DOHH2 (cell line): Measurements from ENCODE around the gene VPS13A.

ENCODE experiments used
- H3F3A ChIP-seq: fragments of 200-600 bp; sonication (generic), shearing (Covaris generic); 2 replicates; pipeline ENCODE4 v1.6.0; 2016; ENCODE audit warnings: antibody characterized with exemption, mild to moderate bottlenecking; ENCODE audit not compliant: control insufficient read depth, insufficient read depth
- H3K27ac ChIP-seq: fragments of 200-600 bp; sonication (generic); 2 replicates; pipeline ENCODE4 v1.5.1; 2014; ENCODE audit warnings: low read depth, mild to moderate bottlenecking, low read length, moderate library complexity
- H3K27me3 ChIP-seq: fragments of 200-600 bp; sonication (generic); 2 replicates; pipeline ENCODE4 v1.6.1; 2014; ENCODE audit warnings: mild to moderate bottlenecking, low read length, mixed read lengths; ENCODE audit not compliant: control insufficient read depth
- H3K36me3 ChIP-seq: fragments of 200-600 bp; sonication (generic); 2 replicates; pipeline ENCODE4 v1.6.1; 2014; ENCODE audit warnings: mild to moderate bottlenecking, low read length, moderate library complexity, mixed read lengths; ENCODE audit not compliant: control insufficient read depth
- H3K4me1 ChIP-seq: fragments of 200-600 bp; sonication (generic); 2 replicates; pipeline ENCODE4 v1.6.1; 2014; ENCODE audit warnings: mild to moderate bottlenecking, low read length, mixed read lengths; ENCODE audit not compliant: control insufficient read depth
- H3K4me2 ChIP-seq: fragments of 200-600 bp; sonication (generic); 2 replicates; pipeline ENCODE4 v1.6.0; 2014; ENCODE audit warnings: mild to moderate bottlenecking, low read length, moderate library complexity
- H3K4me3 ChIP-seq: fragments of 200-600 bp; sonication (generic); 2 replicates; pipeline ENCODE4 v1.5.1; 2014; ENCODE audit warnings: mild to moderate bottlenecking, low read length, mixed read lengths
- H3K79me2 ChIP-seq: fragments of 200-600 bp; sonication (generic); 2 replicates; pipeline ENCODE4 v1.6.1; 2014; ENCODE audit warnings: mild to moderate bottlenecking, low read length, mixed read lengths; ENCODE audit not compliant: control insufficient read depth
- H3K9me2 ChIP-seq: fragments of 200-600 bp; sonication (generic); replicated peaks from 2 replicates; pipeline ENCODE4 v1.6.1; 2014; ENCODE audit warnings: mild to moderate bottlenecking, low read length, mixed read lengths; ENCODE audit not compliant: control insufficient read depth
- H3K9me3 ChIP-seq: fragments of 200-600 bp; sonication (generic); 2 replicates; pipeline ENCODE4 v1.6.1; 2014; ENCODE audit warnings: antibody characterized with exemption, low read length, mixed read lengths; ENCODE audit not compliant: control insufficient read depth, insufficient read depth
- H4K20me1 ChIP-seq: fragments of 200-600 bp; sonication (generic); 2 replicates; pipeline ENCODE4 v1.6.0; 2014; ENCODE audit warnings: low read depth, mild to moderate bottlenecking, antibody characterized with exemption, low read length, moderate library complexity; ENCODE audit not compliant: control insufficient read depth, insufficient read depth
- CTCF ChIP-seq: fragments of 200-600 bp; sonication (generic); IDR thresholded peaks from one replicate; pipeline ENCODE4 v1.5.1; 2014; ENCODE audit warnings: antibody characterized with exemption, mild to moderate bottlenecking, low read depth, low read length; ENCODE audit not compliant: poor library complexity, severe bottlenecking
- EZH2phosphoT487 ChIP-seq: fragments of 200-600 bp; sonication (generic); IDR thresholded peaks from 2 replicates; pipeline ENCODE4 v1.6.1; 2017; ENCODE audit warnings: borderline replicate concordance, mild to moderate bottlenecking, antibody characterized with exemption, low read length, moderate library complexity, mixed read lengths

The VPS13A gene

GRCh38 chr9:77221431-77221830, 44.1 kb downstream of the VPS13A start:
- Histone ChIP-seq H3K36me3 (peaks cover 51% of the 10 kb centered on the region), H3K4me2 (no peak overlapping the region), H3K9me3 (no peaks in the 10 kb centered on the region)

GRCh38 chr9:77224746-77225312, 47.5 kb downstream of the VPS13A start:
- TF ChIP-seq CTCF = no peak
- no peak for TF ChIP-seq EZH2phosphoT487
- Histone ChIP-seq H3K4me1 (no peaks in the 10 kb centered on the region), H3K9me2 (no peaks in the 10 kb centered on the region), H3K36me3 (peaks cover 72% of the 10 kb centered on the region), H3K4me2 (no peak overlapping the region), H3K27ac (no peak overlapping the region), H3K9me3 (no peaks in the 10 kb centered on the region), H3K4me3 (no peak overlapping the region), H3K79me2 (no peaks in the 10 kb centered on the region), H3K27me3 (no peaks in the 10 kb centered on the region), H3F3A (no peaks in the 10 kb centered on the region), H4K20me1 (no peaks in the 10 kb centered on the region)

More at GRCh38 chr9:77221431-77221830, 44.1 kb downstream of the VPS13A start:
- Histone ChIP-seq H3K79me2 (no peaks in the 10 kb centered on the region), H3K4me1 (no peaks in the 10 kb centered on the region), H3F3A (no peaks in the 10 kb centered on the region), H3K4me3 (no peak overlapping the region), H4K20me1 (no peaks in the 10 kb centered on the region), H3K9me2 (no peaks in the 10 kb centered on the region), H3K27ac (no peak overlapping the region), H3K27me3 (no peaks in the 10 kb centered on the region)
- TF ChIP-seq CTCF = no peak
- TF ChIP-seq EZH2phosphoT487 = no peak

GRCh38 chr9:77236693-77237092, 59.4 kb downstream of the VPS13A start:
- H3K4me2 ChIP-seq = no peak overlapping the region
- H3K36me3 ChIP-seq = peaks cover 23% of the 10 kb centered on the region
- no peaks in the 10 kb centered on the region for H3K4me1 ChIP-seq
- no peaks in the 10 kb centered on the region for H3F3A ChIP-seq
- TF ChIP-seq CTCF (no peak), EZH2phosphoT487 (no peak)
- H3K9me2 ChIP-seq = no peaks in the 10 kb centered on the region
- H4K20me1 ChIP-seq = no peaks in the 10 kb centered on the region
- no peaks in the 10 kb centered on the region for H3K9me3 ChIP-seq
- H3K27ac ChIP-seq = no peak overlapping the region
- H3K4me3 ChIP-seq = no peak overlapping the region
- no peaks in the 10 kb centered on the region for H3K79me2 ChIP-seq
- no peaks in the 10 kb centered on the region for H3K27me3 ChIP-seq
